ENCODE measurements around the gene TFEB. TPM values are rescaled to one million over a fixed set of nuclear protein-coding genes. Genes with fewer than 3 reads are reported as not detected.

TFEB gene
- total and polyA plus RNA-seq, 2 of the 8 experiments (the other 6 are each of a cell fraction or from before 2014, with no cell fraction given), result 2.3 to 6.7 TPM

DNA sequence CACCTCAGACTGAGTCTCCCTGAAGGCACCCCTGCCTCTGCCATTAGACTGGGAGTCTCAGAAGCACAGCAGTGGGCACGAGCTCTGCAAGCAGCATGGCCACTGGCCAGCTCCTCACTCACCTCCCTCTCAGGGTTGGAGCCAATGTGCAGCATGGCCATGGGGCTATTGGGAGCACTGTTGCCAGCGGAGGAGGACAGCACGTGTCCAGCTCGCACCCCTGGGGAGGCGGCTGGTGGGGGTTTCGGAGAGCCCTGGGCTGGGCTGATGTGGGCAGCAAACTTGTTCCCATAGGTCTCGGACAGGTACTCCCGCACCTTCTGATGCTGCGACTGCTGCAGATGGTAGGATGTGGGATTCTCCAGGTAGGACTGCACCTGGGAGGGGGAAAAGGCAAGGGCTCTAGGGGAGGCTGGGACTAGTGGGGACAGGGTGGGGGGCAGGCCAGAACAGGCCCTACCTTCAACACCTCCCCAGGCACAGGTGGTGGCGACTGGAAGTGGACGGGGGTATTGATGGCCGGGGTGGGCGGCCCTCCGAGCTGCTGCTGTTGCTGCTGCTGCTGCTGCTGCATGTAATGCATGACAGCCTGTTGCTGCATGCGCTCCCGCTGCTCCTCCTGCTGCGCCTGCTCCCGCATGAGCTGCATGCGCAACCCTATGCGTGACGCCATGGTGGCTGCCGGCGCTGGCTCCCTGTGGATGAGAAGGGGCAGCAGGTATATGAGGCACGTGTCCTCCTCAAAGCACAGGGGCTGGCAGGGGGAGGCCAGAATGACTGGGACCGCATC is 44.7 kb downstream of the TFEB start:
- Histone ChIP-seq H3K14ac (ENCODE audit: insufficient read length) (no peak overlapping the region), H2BK15ac (ENCODE audit: low read length) (peak overlapping the region; percentile 8; the same call in 1 of the 2 replicates), H3K9ac (replicated peaks in 1 of 4; ENCODE audit: extremely low read depth in 1 of 4, low read depth in 3 of 4, low read length in 3 of 4) (no peak overlapping the region), H2BK12ac (ENCODE audit: low read depth, low read length) (no peak overlapping the region), H3K4me2 (ENCODE audit: insufficient read depth in 1 of 2, low read depth in 2 of 2, low read length in 2 of 2) (no peak overlapping the region), H4K91ac (replicated peaks; ENCODE audit: insufficient read length, low read length) (no peak overlapping the region), H4K20me1 (replicated peaks in 1 of 2; ENCODE audit: control insufficient read depth in 1 of 2, insufficient read depth in 2 of 2, low read length in 2 of 2) (no peaks in the 10 kb centered on the region), H3K4me3 (ENCODE audit: extremely low read depth in 1 of 4, insufficient read depth in 2 of 4, low read depth in 3 of 4, low read length in 4 of 4) (no peak overlapping the region), H3K23ac (ENCODE audit: insufficient read length) (no peak overlapping the region), H3K4me1 (replicated peaks in 1 of 4; ENCODE audit: control insufficient read depth in 3 of 4, insufficient read depth in 4 of 4, low read length in 3 of 4) (peaks cover 5 to 16% (median 6%) of the 10 kb centered on the region in 4 experiments; a peak in 6 of 7 replicates), H3K9me3 (ENCODE audit: insufficient read depth in 2 of 2, low read depth in 1 of 2, low read length in 1 of 2) (no peaks in the 10 kb centered on the region), H3K18ac (ENCODE audit: extremely low read depth, low read length) (no peak overlapping the region; the same call in 1 of the 2 replicates), H4K8ac (ENCODE audit: extremely low read depth, insufficient read depth, low read length) (no peak overlapping the region), H2BK5ac (ENCODE audit: low read depth, low read length) (0 out of 2 replicates have a peak overlapping the region, but pooled peaks have one; percentile 39), H4K5ac (ENCODE audit: insufficient read length, low read depth, low read length) (no peak overlapping the region), H2AFZ (ENCODE audit: low read length) (no peak overlapping the region), H3K27me3 (replicated peaks in 1 of 4; ENCODE audit: control insufficient read depth in 3 of 4, extremely low read depth in 1 of 4, insufficient read depth in 3 of 4, low read length in 3 of 4) (no peaks in the 10 kb centered on the region), H2BK120ac (replicated peaks; ENCODE audit: low read depth, low read length) (no peak overlapping the region), H3K79me1 (ENCODE audit: low read depth, low read length) (no peaks in the 10 kb centered on the region), H3K23me2 (ENCODE audit: low read depth, low read length) (no peaks in the 10 kb centered on the region), H3K36me3 (ENCODE audit: control insufficient read depth in 2 of 4, insufficient read depth in 4 of 4, low read length in 3 of 4) (no peaks in the 10 kb centered on the region), H3K79me2 (ENCODE audit: control insufficient read depth in 1 of 2, insufficient read depth in 2 of 2, low read length in 2 of 2) (no peaks in the 10 kb centered on the region), H3K56ac (replicated peaks; ENCODE audit: insufficient read length, low read depth, low read length) (no peak overlapping the region), H3K4ac (replicated peaks; ENCODE audit: insufficient read length, low read depth, low read length) (no peak overlapping the region), H2AK5ac (ENCODE audit: low read depth, low read length) (no peak overlapping the region), H3K27ac (ENCODE audit: low read depth, low read length) (no peak overlapping the region), H2BK20ac (ENCODE audit: low read length) (no peak overlapping the region)
- TF ChIP-seq BACH1 (IDR thresholded peaks at IDR 0.05; ENCODE audit: low read length) (no peak), KDM1A (IDR thresholded peaks at IDR 0.05; ENCODE audit: borderline replicate concordance, low read length) (no peak), RFX5 (IDR thresholded peaks at IDR 0.05; ENCODE audit: borderline replicate concordance, low read depth, low read length) (no peak), YY1 (IDR thresholded peaks at IDR 0.05; ENCODE audit: low read depth, low read length) (no peak), CBX5 (IDR thresholded peaks at IDR 0.05; ENCODE audit: low read depth, low read length) (no peak)
- TF ChIP-seq, protein P1, sequence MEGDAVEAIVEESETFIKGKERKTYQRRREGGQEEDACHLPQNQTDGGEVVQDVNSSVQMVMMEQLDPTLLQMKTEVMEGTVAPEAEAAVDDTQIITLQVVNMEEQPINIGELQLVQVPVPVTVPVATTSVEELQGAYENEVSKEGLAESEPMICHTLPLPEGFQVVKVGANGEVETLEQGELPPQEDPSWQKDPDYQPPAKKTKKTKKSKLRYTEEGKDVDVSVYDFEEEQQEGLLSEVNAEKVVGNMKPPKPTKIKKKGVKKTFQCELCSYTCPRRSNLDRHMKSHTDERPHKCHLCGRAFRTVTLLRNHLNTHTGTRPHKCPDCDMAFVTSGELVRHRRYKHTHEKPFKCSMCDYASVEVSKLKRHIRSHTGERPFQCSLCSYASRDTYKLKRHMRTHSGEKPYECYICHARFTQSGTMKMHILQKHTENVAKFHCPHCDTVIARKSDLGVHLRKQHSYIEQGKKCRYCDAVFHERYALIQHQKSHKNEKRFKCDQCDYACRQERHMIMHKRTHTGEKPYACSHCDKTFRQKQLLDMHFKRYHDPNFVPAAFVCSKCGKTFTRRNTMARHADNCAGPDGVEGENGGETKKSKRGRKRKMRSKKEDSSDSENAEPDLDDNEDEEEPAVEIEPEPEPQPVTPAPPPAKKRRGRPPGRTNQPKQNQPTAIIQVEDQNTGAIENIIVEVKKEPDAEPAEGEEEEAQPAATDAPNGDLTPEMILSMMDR (IDR thresholded peaks at IDR 0.05; ENCODE audit: control extremely low read depth in 1 of 3, insufficient read depth in 1 of 3, low read depth in 1 of 3, low read length in 3 of 3), result no peak
- 88% methylated on average over 19 of the region's 25 CpGs; no CpG with 5 or more reads in 1 of the 2 experiments for WGBS, 2 experiments (ENCODE audit: extremely low coverage in 1 of 2, insufficient coverage in 1 of 2, insufficient read length in 1 of 2, insufficient replicate concordance in 2 of 2, low coverage in 1 of 2, low lambda C conversion rate in 2 of 2, missing lambda C conversion rate in 1 of 2)
- CTCF ChIA-PET (ENCODE audit: partially characterized antibody), result interaction anchor here (0.6 to 14.1 kb wide), 9 partner anchors 6 to 353 kb away, joined by 3 to 299 read pairs (median 11); no protein-coding TSS in a partner anchor
- no peak for DNase-seq (ENCODE audit: low read depth in 1 of 2, low spot score in 2 of 2)
- POLR2A ChIA-PET (ENCODE audit: partially characterized antibody), result interaction anchor here (1.4 kb wide), 1 partner anchor 50 kb away, joined by 4 read pairs; no protein-coding TSS in a partner anchor
- FAIRE-seq, result no peak
